ENCODE results near the gene SLC24A3. TPM values are rescaled to one million over a fixed set of nuclear protein-coding genes. Genes with fewer than 3 reads are reported as not detected.
"Not testable (repeated sequence)": the region's sequence is repeated elsewhere in the genome, so short reads cannot be mapped to it uniquely, and the experiment has no call there.

Gene SLC24A3
- total and polyA plus RNA-seq, 2 donors = 12.6 to 20.5 TPM

GRCh38 chr20:19741924-19742323 lies 529.5 kb downstream of the SLC24A3 start:
- WGBS = 68% methylated on average over 2 of the region's 2 CpGs
- Histone ChIP-seq H3K36me3 (ENCODE audit: insufficient read depth) (no peaks in the 10 kb centered on the region), H3K4me3 (ENCODE audit: low read depth, low read length) (no peak overlapping the region), H3K4me1 (ENCODE audit: insufficient read depth) (no peaks in the 10 kb centered on the region), H3K27ac (ENCODE audit: low read depth) (no peak overlapping the region)
- no peak for DNase-seq (ENCODE audit: extremely low spot score)

- H3K27ac ChIP-seq (ENCODE audit: low read depth) = no peak overlapping the region
- DNase-seq (ENCODE audit: extremely low spot score) = no peak
- WGBS = 88% methylated on average over 9 of the region's 9 CpGs
- no peaks in the 10 kb centered on the region for H3K4me1 ChIP-seq (ENCODE audit: insufficient read depth)
- no peaks in the 10 kb centered on the region for H3K36me3 ChIP-seq (ENCODE audit: insufficient read depth)
- no peak overlapping the region for H3K4me3 ChIP-seq (ENCODE audit: low read depth, low read length)
Measured at GRCh38 chr20:19742974-19743639, 530.7 kb downstream of the SLC24A3 start.

- no peak for DNase-seq (ENCODE audit: extremely low spot score)
- no peak overlapping the region for H3K4me3 ChIP-seq (ENCODE audit: low read depth, low read length)
- no peaks in the 10 kb centered on the region for H3K36me3 ChIP-seq (ENCODE audit: insufficient read depth)
- H3K4me1 ChIP-seq (ENCODE audit: insufficient read depth) = no peaks in the 10 kb centered on the region
- H3K27ac ChIP-seq (ENCODE audit: low read depth) = no peak overlapping the region
- WGBS = 63% methylated on average over 1 of the region's 1 CpG
Measured at GRCh38 chr20:19743640-19743995, 531.2 kb downstream of the SLC24A3 start.

- Histone ChIP-seq H3K27ac (ENCODE audit: low read depth) (no peak overlapping the region), H3K4me3 (ENCODE audit: low read depth, low read length) (no peak overlapping the region), H3K36me3 (ENCODE audit: insufficient read depth) (no peaks in the 10 kb centered on the region), H3K4me1 (ENCODE audit: insufficient read depth) (no peaks in the 10 kb centered on the region)
- no peak for DNase-seq (ENCODE audit: extremely low spot score)
- 88% methylated on average over 3 of the region's 3 CpGs for WGBS
Measured at GRCh38 chr20:19745106-19745505, 532.7 kb downstream of the SLC24A3 start.

- no peak for DNase-seq (ENCODE audit: extremely low spot score)
- no peak overlapping the region for H3K4me3 ChIP-seq (ENCODE audit: low read depth, low read length)
- no peaks in the 10 kb centered on the region for H3K4me1 ChIP-seq (ENCODE audit: insufficient read depth)
- WGBS = 78% methylated on average over 1 of the region's 1 CpG
- no peaks in the 10 kb centered on the region for H3K36me3 ChIP-seq (ENCODE audit: insufficient read depth)
- no peak overlapping the region for H3K27ac ChIP-seq (ENCODE audit: low read depth)
Measured at GRCh38 chr20:19745584-19745983, 533.1 kb downstream of the SLC24A3 start.

- no peaks in the 10 kb centered on the region for H3K4me1 ChIP-seq (ENCODE audit: insufficient read depth)
- no peak overlapping the region for H3K4me3 ChIP-seq (ENCODE audit: low read depth, low read length)
- DNase-seq (ENCODE audit: extremely low spot score) = no peak
- 91% methylated on average over 1 of the region's 1 CpG for WGBS
- no peaks in the 10 kb centered on the region for H3K36me3 ChIP-seq (ENCODE audit: insufficient read depth)
- no peak overlapping the region for H3K27ac ChIP-seq (ENCODE audit: low read depth)
Measured at GRCh38 chr20:19746396-19746795, 534.0 kb downstream of the SLC24A3 start.

- Histone ChIP-seq H3K27ac (ENCODE audit: low read depth) (no peak overlapping the region), H3K4me3 (ENCODE audit: low read depth, low read length) (no peak overlapping the region), H3K36me3 (ENCODE audit: insufficient read depth) (no peaks in the 10 kb centered on the region), H3K4me1 (ENCODE audit: insufficient read depth) (no peaks in the 10 kb centered on the region)
- DNase-seq (ENCODE audit: extremely low spot score) = no peak
- WGBS = 91% methylated on average over 4 of the region's 4 CpGs
Measured at GRCh38 chr20:19747903-19748302, 535.5 kb downstream of the SLC24A3 start.

DNA sequence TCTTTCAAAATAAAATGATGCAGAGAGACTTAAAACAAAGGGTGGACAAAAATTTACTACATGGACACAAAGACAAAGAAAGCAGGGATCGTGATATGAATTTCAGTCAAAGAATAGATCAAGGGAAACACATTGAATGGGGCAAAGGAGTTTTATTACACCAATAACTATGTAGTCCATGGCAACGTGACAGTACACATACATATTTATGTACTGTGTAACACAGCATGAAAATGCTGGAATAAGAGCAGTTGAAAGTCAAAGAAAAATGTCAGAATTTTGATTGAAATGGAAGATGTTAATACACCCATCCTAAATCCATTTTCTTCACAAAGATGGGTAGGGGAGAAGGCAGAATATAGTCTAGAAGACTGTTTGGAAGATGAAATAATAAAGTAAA lies 536.2 kb downstream of the SLC24A3 start:
- 88% methylated on average over 2 of the region's 2 CpGs for WGBS
- Histone ChIP-seq H3K4me3 (ENCODE audit: low read depth, low read length) (no peak overlapping the region), H3K27ac (ENCODE audit: low read depth) (no peak overlapping the region), H3K36me3 (ENCODE audit: insufficient read depth) (no peaks in the 10 kb centered on the region), H3K4me1 (ENCODE audit: insufficient read depth) (no peaks in the 10 kb centered on the region)
- no peak for DNase-seq (ENCODE audit: extremely low spot score)

DNA sequence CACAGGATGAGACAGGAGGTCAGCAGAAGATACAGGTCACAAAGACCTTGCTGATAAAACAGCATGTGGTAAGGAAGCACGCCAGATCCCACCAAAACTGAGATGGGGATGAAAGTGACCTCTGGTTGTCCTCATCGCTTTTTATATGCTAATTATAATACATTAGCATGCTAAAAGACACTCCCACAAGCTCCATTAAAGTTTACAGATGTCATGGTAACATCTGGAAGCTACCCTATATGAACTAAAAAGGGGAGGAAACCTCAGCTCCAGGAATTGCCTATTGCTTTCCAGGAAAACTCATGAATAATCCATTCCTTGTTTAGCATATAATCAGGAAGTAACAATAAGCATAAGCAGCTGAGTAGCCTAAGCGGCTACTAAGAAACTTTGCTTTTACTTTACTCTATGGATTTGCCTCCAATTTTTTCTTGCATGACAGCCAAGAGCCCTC lies 537.2 kb downstream of the SLC24A3 start:
- WGBS = 41% methylated on average over 3 of the region's 3 CpGs
- DNase-seq (ENCODE audit: extremely low spot score) = no peak
- no peaks in the 10 kb centered on the region for H3K4me1 ChIP-seq (ENCODE audit: insufficient read depth)
- H3K36me3 ChIP-seq (ENCODE audit: insufficient read depth) = no peaks in the 10 kb centered on the region
- H3K4me3 ChIP-seq (ENCODE audit: low read depth, low read length) = no peak overlapping the region
- H3K27ac ChIP-seq (ENCODE audit: low read depth) = no peak overlapping the region

GRCh38 chr20:19750101-19750606 lies 537.7 kb downstream of the SLC24A3 start:
- Histone ChIP-seq H3K4me1 (ENCODE audit: insufficient read depth) (no peaks in the 10 kb centered on the region), H3K27ac (ENCODE audit: low read depth) (no peak overlapping the region)
- 76% methylated on average over 4 of the region's 4 CpGs for WGBS

GRCh38 chr20:19750907-19751636 lies 538.6 kb downstream of the SLC24A3 start:
- H3K4me1 ChIP-seq (ENCODE audit: insufficient read depth) = no peaks in the 10 kb centered on the region
- no peak overlapping the region for H3K27ac ChIP-seq (ENCODE audit: low read depth)
- 69% methylated on average over 5 of the region's 5 CpGs for WGBS
- H3K4me3 ChIP-seq (ENCODE audit: low read depth, low read length) = no peak overlapping the region
- no peaks in the 10 kb centered on the region for H3K36me3 ChIP-seq (ENCODE audit: insufficient read depth)
- no peak for DNase-seq (ENCODE audit: extremely low spot score)

More at GRCh38 chr20:19750101-19750606, 537.7 kb downstream of the SLC24A3 start:
- Histone ChIP-seq H3K4me3 (ENCODE audit: low read depth, low read length) (no peak overlapping the region), H3K36me3 (ENCODE audit: insufficient read depth) (no peaks in the 10 kb centered on the region)
- no peak for DNase-seq (ENCODE audit: extremely low spot score)

DNA sequence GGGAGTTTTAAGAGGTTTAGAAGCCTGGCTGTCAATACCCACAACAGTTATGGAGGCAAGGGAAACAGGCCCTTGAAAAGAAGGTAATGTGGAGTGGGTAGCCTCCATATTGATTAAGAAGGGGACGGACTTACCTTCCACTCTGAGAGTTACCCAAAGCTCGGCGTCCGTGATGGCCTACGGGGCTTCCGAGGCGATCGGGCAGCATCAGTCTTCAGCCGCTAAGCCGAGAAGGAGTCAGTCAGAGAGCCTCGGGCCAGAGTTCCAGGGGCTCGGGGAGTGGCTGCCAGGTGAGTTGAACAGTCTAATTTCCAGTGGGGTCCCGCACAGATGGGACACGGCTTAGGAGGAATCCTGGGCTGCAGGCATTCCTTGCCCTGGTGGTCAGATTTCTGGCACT lies 541.8 kb downstream of the SLC24A3 start:
- H3K4me3 ChIP-seq (ENCODE audit: low read depth, low read length); DNase-seq (ENCODE audit: extremely low spot score); H3K27ac ChIP-seq (ENCODE audit: low read depth); H3K36me3 ChIP-seq (ENCODE audit: insufficient read depth); H3K4me1 ChIP-seq (ENCODE audit: insufficient read depth): not testable (repeated sequence)
- WGBS = 95% methylated on average over 14 of the region's 14 CpGs

- no peaks in the 10 kb centered on the region for H3K36me3 ChIP-seq (ENCODE audit: insufficient read depth)
- WGBS = 13% methylated on average over 22 of the region's 22 CpGs
- no peak for DNase-seq (ENCODE audit: extremely low spot score)
- peak overlapping the region; percentile 79 for H3K4me3 ChIP-seq (ENCODE audit: low read depth, low read length)
- peak overlapping the region; percentile 85 for H3K27ac ChIP-seq (ENCODE audit: low read depth)
- H3K4me1 ChIP-seq (ENCODE audit: insufficient read depth) = no peaks in the 10 kb centered on the region
Measured at GRCh38 chr20:19756761-19757486, 544.5 kb downstream of the SLC24A3 start.

Measured in urinary bladder (tissue), 4 donors.